ENCODE results near the gene TMED1. TPM values are rescaled to one million over a fixed set of nuclear protein-coding genes. Genes with fewer than 3 reads are reported as not detected.

TMED1 gene
- total and polyA plus RNA-seq, 2 of the 8 experiments (the other 6 are each of a cell fraction or from before 2014, with no cell fraction given), result 26.9 to 31.9 TPM

GRCh38 chr19:10802479-10802878, 33.5 kb downstream of the TMED1 start (continued):
- TF ChIP-seq ATF2 (IDR thresholded peaks at IDR 0.05; ENCODE audit: low read length) (no peak), TAF1 (IDR thresholded peaks at IDR 0.05; ENCODE audit: low read depth, low read length) (no peak), GTF2F1 (IDR thresholded peaks at IDR 0.05; ENCODE audit: borderline replicate concordance, low read depth, low read length) (no peak), BCL11A (IDR thresholded peaks at IDR 0.05; ENCODE audit: low read depth in 2 of 2, low read length in 2 of 2) (no peak), JUND (IDR thresholded peaks at IDR 0.05; ENCODE audit: low read length) (no peak), SRF (IDR thresholded peaks at IDR 0.05; ENCODE audit: low read depth, low read length) (no peak)
